ENCODE results near the gene GRN.
"Not testable (repeated sequence)": the region's sequence is repeated elsewhere in the genome, so short reads cannot be mapped to it uniquely, and the experiment has no call there.

Gene GRN

DNA sequence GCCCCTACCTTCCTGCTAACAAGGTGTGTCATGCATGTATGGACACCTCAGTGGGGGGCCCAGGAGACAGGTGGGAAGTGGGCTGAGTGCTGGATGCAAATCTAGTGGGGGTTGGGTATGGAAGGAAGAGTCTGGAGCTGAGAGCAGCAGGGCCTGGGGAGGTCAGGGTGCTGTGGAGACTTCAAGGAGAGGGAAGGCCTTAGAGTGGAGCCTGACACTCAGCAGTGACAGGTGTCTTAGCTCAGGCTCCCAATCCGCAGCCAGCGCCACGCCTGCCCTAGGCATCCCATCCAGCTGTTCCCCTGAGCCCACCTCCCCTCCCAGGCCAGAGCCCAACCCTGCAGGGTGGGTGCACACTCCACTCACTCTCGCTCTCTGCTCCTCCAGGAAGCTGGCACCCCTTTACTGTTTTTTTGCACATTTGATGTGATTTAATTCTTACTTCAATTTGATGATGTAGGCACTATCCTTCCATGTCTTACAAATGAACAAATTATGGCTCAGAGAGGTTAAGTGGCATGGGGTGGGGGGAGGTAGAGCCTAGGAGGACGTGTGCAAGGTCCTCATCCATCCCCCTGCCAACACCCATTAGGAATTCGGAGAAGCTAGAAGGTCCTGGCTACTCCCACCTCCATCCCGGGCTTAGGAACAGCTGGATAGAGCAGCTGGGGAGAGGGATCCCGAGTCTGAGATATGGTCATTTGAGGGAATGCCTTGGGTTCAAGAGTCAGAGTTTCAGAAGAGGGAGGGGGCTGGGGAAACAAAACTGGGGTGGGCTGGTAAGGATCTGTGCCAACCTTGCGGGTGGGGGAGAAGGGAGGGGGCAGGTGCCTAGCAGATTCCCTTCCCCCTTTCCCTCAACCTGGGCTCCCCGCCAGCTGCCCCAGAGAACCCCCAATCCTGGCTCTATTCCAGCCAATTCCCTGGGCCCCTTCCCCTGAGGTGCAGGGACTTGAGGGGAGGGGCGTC lies 16.5 kb downstream of the GRN start:
- no peak for DNase-seq (ENCODE audit: low read depth)

- DNase-seq (ENCODE audit: low read depth) = no peak
These were observed 17.4 kb downstream of the GRN start for GRCh38 chr17:44362459-44362948.

DNA sequence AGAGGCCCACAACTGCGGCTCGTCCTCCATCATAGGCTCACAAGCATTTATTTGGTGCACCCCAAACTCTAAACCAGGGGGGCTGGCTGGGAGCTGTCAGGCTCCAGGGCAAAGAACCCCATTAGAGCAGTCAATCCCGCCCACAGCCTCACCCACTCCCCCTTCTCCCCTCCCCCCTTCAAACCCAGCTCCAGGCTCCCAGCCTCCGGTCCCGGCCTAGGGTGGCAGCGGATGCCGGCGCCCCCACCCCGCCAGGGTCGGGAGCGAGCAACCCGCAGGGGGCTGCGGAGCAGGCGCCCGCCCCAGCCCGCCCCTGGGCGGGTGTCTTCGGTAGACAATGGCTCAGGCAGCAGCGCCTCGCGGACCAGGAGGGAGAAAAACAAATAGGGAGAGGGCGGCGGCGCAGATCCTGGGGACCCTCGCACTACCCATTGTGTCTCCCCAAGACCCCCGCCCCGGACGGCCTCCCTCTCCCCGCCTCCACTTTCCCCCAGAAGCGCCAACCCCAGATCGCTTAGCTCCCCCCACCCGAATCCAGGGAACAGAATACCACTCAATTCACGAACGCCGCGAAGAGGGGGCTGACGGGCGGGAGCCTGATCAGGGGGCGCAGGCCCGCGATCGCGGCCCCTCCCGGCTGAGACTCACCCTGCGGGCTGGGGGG lies 18.0 kb downstream of the GRN start:
- DNase-seq (ENCODE audit: low read depth) = no peak

GRCh38 chr17:44363613-44364159 lies 18.6 kb downstream of the GRN start, which contains the start of gene FAM171A2:
Gene FAM171A2, minus strand, starts transcription at chr17:44363853. Its CDS starts 139 bp downstream, at chr17:44363714.
- DNase-seq (ENCODE audit: low read depth) = peak; percentile 72

DNA sequence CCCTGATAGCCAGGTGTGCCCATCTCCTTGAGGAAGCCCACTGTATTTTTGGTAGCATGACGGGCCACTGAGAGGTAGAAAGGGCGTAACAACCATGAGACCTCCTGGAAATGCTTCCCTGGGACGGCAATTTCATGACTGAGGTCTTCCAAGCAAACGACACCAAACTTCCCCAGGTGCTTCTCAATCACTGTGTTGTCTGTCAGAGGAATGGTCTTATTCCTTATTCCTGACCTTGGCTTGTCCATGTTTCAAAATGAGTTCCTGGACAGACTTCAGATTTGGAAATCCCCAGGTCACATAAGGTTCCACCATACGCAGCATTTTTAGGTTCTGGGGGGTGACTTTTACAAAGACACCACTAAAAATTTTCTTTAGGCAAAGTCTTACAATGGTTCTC lies 19.9 kb downstream of the GRN start:
- DNase-seq (ENCODE audit: low read depth) = not testable (repeated sequence)

DNA sequence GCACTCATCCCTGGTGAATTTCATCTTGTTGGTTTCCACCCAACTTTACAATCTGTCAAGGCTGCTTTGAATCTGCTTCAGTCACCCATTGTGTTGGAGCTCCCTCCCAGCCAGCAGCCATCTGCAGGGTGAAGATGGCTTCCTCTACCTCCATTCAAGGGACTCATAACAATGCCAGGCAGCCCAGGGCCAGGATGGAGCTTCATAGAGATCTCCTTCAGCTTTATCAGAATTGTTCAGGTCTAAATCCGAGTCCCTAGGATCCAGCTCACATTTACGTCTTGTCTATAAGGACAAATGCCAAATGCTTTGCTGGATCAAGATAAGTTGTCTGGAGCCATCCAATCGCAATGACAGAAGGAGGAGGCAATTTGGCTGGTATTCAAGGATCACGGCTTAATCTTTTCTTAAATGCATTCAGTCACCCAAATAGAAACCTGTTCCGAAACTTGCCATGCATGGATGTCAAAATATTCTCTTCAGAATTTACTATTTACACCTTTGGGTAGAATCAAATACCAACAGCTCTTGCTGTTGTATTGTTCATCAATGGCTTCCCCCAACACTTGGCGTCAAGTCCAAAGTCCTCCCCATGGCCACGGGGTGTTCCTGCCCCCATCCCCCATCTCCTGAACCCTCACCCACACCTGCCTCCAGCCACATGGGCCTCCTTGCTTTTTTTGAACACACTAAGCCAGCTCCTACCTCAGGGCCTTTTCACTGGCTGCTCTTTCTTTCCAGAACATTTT lies 22.3 kb downstream of the GRN start:
- no peak for DNase-seq (ENCODE audit: low read depth)

GRCh38 chr17:44368391-44369243 lies 23.5 kb downstream of the GRN start:
- DNase-seq (ENCODE audit: low read depth) = not testable (repeated sequence)

DNA sequence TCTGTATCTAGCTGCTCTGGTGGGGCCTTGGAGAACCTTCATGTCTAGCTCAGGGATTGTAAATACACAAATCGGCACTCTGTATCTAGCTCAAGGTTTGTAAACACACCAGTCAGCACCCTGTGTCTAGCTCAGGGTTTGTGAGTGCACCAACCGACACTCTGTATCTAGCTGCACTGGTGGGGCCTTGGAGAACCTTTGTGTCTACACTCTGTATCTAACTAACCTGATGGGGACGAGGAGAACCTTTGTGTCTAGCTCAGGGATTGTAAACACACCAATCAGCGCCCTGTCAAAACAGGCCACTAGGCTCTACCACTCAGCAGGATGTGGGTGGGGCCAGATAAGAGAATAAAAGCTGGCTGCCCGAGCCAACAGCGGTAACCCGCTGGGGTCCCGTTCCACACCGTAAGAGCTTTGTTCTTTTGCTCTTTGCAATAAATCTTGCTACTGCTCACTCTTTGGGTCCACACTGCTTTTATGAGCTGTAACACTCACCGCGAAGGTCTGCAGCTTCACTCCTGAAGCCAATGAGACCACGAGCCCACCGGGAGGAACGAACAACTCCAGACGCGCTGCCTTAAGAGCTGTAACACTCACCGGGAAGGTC lies 24.4 kb downstream of the GRN start:
- DNase-seq (ENCODE audit: low read depth) = not testable (repeated sequence)

GRCh38 chr17:44372036-44372435 lies 26.9 kb downstream of the GRN start:
- DNase-seq (ENCODE audit: low read depth) = no peak

GRCh38 chr17:44374306-44375195 lies 29.4 kb downstream of the GRN start:
- no peak for DNase-seq (ENCODE audit: low read depth)

- DNase-seq (ENCODE audit: low read depth) = no peak
These were observed 30.3 kb downstream of the GRN start for GRCh38 chr17:44375196-44376017.

DNA sequence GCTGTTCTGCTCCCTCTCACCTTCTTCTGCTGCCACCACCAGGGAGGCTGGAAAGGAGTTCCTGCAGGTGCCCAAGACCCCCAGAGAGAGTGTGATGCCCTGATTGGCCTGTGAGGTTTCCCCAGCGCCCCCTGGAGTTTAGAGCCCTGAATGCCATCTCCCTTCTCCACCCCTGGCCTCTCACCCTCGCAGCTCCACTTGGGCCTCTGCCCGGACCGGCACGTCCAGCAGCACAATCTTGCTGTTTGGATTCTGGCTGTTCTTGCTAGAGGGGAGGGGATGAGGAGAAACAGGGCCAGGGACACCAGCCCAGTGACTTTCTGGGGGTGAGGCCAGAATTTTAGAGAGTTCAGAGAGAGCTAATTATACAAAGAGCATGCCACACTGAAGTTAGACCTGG lies 31.0 kb downstream of the GRN start:
- DNase-seq (ENCODE audit: low read depth) = peak; percentile 25

- no peak for DNase-seq (ENCODE audit: low read depth)
These were observed 31.7 kb downstream of the GRN start for GRCh38 chr17:44376779-44377178.

- DNase-seq (ENCODE audit: low read depth) = no peak
These were observed 33.1 kb downstream of the GRN start for GRCh38 chr17:44378171-44378705.

GRCh38 chr17:44379887-44380286 lies 34.8 kb downstream of the GRN start:
- DNase-seq (ENCODE audit: low read depth) = no peak

GRCh38 chr17:44380767-44381166 lies 35.7 kb downstream of the GRN start:
- DNase-seq (ENCODE audit: low read depth) = no peak

DNA sequence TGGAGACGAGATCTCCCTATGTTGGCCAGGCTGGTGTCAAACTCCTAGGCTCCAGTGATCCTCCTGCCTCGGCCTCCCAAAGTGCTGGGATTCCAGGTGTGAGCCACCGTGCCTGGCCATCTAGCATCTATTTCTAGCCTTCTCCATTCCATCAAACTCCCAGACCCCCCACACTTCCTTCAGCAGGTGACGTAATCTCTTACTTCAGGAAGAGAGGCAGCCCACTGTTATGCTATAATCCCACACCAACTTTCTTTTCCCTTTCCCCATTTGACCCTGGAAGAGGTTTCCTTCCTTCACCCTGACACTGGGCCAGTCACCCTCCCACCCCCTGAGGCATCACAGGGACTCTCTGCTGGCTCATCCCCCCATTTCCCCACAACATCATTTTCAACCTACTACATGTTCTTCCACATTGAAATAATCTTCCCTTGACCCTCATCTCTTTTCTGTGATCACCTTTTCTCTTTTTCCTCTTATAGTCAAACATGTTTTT lies 36.8 kb downstream of the GRN start:
- DNase-seq (ENCODE audit: low read depth) = no peak

DNA sequence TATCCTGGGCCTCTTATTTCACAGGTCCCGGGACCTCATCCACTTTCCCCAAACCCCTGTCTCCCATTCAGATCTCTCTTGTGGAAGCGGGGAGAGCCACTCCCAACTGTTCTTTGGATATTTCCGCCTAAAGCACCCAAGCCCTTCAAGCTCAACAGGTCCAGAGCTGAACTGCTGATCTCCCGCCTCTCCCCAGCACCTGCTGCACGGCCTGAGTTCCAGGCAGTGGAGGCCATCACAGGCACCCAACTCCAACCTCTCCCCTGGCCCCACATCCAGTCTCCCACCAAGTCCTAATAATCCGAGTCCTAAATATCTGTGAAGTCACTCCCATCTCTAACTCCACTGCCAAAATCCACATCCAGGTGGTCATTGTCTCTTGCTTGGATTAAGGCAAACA lies 37.8 kb downstream of the GRN start:
- no peak for DNase-seq (ENCODE audit: low read depth)

Measured in activated T-cell treated with anti-CD3 and anti-CD28 coated beads for 48 hours (primary cell).